HG03103 (cell line): ENCODE results near the gene ZBTB3.
"Not testable (repeated sequence)": the region's sequence is repeated elsewhere in the genome, so short reads cannot be mapped to it uniquely, and the experiment has no call there.

Experiments used
- ATAC-seq: cut with Tn5 transposase; IDR thresholded peaks from one replicate; pipeline ENCODE4 v1.9.1; 2021; ENCODE audit warnings: low read depth; ENCODE audit not compliant: unreplicated experiment

The ZBTB3 gene

DNA sequence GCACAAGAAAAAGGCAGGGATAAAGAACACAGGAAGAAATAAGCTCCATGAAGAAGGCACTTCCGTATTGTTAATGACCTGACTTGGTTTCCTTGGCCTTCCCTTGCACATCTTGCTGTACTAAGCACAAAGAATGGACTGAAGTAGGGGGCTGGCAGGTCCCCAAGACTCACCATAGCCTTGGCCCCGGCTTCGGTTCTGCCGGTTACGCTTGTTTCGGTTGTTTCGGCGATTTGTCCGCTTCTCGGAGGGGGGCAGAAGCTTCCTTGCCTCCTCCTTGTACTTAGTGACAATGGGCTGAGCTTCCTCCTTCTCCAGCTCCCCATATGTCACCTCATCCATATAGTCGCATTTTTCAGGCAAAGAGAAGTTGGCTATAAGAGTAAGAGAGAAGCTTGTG, 37.1 kb downstream of the ZBTB3 start:
- no peak for ATAC-seq

GRCh38 chr11:62716206-62716605, 37.8 kb downstream of the ZBTB3 start:
- no peak for ATAC-seq

DNA sequence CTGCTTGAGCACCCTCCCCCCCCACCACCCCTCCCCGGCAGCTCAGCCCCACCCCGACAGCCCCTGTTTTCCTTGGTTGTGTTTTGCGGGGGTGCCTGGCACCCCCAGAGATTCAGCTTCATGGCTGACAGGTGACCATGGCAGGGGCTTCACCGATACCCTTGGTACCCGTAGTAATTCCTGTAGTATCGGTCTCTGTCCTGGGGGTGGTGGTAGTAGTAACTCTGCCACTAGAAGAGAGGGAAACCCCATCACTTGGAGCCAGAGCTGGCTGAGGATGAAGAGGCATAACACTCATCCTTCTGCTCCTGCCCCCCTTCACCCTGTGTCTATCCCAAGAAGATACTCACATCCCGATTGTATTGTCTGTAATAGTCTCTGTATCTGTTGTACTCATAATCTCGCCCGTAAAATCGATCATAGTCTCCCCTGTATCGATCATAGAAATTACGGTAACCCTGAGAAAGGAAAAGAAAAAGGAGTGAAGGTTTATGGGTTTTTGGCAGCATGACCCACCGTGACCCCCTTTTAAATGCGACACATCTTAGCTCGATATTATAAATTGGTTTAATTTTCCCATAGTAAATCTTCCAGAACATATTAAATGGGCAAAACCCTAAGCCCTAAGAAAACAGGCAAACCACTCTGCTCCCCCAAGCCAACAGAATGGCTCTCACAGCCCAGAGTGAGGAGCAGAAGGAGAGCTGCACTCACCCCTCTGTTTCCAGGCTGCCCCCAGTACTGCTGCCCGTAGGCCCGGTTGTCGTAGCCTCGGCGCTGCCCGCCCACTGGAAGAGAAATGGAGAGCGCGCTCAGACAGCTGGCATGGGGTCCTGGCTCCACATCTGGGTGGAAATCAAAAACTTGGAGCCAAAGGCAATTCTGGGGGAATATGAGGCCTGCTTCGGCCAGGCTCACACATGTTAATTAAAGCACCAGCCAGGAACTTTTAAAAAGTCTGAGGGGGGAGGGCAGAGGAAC, 38.5 kb downstream of the ZBTB3 start:
- ATAC-seq: no peak

GRCh38 chr11:62713343-62713742, 40.6 kb downstream of the ZBTB3 start:
- no peak for ATAC-seq

DNA sequence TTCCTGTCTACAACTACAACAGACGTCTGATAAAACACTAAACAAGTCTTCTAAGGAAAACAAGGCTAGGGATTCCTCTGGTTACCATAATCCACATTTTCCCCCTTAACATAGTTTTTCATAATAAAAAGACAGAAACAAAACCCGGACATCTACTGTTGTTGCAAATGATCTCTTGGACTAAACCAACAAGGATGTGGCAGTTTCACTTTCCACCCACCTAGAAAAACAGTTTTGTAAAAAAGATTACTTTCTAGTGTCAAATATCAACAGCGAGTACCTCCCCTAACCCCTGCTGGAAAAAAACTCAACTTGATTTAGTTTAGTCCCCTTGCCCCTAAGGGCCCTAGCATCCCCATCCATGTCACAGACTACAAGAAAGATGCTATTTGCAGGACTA, 41.1 kb downstream of the ZBTB3 start:
- no peak for ATAC-seq

DNA sequence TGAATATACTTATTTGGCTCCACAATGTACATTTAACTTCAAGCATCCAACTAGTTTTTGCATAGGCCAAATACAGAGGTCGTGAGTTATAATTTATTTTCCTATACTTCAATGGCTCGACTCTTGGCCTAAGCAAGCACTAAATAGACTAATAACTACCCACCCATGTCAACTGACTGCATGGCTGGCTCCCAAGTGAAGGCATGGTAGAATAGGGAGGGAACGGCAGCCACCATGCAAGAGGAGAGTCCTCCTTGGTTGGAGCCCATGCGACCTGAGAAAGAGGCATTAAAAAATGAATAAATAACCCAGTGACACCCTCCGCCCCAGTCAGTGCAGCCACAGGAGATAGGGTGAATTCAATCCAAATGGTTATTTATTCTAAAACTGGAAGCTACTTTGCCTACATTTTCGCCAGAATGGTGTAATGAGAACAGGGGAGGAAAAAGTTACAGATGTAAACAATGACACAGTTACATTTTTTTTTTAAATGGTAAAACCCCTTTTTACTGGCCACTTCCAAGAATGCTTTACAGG, 41.6 kb downstream of the ZBTB3 start:
- ATAC-seq: no peak

- ATAC-seq: no peak
Observed at GRCh38 chr11:62710001-62710345, 44.0 kb downstream of the ZBTB3 start.

- peak; percentile 56 for ATAC-seq
Observed at GRCh38 chr11:62709247-62710000, 44.5 kb downstream of the ZBTB3 start.

- no peak for ATAC-seq
Observed at GRCh38 chr11:62708793-62709192, 45.2 kb downstream of the ZBTB3 start.

DNA sequence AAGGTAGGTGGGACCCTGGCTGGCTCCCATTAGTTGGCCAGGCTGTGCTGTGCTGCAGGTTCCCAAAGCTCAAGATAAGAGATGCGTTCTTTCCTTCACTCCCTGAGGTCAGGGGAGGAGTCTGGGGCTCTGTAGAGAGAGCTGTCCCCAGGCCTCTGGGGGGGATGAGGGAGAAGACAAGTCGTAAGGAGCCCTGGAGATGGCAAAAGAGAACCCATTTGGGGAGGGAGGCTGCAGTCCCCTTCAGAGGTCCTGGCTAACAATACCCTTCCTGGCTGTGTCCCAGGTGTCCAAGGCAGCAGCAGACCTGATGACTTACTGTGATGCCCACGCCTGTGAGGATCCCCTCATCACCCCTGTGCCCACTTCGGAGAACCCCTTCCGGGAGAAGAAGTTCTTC, 45.6 kb downstream of the ZBTB3 start:
- ATAC-seq: no peak

DNA sequence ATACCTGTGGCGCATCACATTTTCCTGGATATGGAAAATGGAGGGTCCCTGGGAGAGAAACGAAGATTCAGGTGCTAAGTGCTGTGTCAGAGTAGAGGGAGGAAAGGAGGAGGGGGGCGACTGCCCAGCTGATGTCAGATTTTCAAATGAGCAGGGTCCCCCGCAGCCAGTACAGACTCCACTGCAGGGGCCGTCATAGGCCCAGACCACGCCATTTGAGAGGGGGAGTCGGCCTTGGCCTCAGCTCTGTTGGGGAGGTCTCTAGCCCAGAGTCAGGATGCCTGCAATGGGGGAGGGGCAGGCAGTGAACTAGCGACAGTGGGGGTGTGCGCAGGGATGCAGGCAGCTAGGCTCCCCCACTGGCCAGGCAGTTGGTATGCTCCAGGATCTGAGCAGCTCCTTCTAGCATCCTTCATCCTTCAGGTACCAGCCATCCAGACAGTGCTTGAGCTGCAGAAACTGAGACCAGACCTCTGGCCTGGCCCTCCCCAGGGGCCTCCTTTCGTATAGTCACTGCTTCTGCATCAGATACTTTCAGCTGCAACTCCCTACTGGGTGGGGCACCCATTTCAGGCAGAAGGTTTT, 46.6 kb downstream of the ZBTB3 start, which contains the start of the genes BSCL2 and GNG3:
Gene BSCL2 (minus strand): TSS at position 148 of the 585 bp plus-strand sequence. CDS start 229 bp downstream, outside the sequence.
Gene GNG3 (plus strand): TSS at position 400 of the 585 bp plus-strand sequence. CDS start 620 bp downstream, outside the sequence.
- no peak for ATAC-seq

DNA sequence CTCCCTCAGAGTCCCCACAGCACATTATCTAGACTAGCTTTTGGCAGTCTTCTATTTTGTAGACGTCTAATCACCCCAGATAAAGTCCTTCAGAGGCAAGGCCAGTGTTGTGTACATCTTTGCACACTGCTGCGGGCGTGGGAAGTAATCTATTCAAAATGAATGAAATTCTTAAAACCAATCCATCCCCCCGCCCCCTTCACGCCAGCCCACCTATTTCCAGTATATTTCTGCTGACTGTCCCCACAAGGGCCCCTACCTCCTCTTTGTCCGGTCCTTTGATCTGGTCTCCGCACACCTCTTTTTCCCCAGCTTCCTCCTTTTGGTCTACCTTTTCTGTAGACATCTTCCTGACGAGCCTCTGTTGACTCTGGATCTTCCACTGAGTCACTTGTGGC, 47.1 kb downstream of the ZBTB3 start:
- ATAC-seq: no peak

- peak; percentile 56 for ATAC-seq
Observed at GRCh38 chr11:62705880-62706849, 47.8 kb downstream of the ZBTB3 start.

DNA sequence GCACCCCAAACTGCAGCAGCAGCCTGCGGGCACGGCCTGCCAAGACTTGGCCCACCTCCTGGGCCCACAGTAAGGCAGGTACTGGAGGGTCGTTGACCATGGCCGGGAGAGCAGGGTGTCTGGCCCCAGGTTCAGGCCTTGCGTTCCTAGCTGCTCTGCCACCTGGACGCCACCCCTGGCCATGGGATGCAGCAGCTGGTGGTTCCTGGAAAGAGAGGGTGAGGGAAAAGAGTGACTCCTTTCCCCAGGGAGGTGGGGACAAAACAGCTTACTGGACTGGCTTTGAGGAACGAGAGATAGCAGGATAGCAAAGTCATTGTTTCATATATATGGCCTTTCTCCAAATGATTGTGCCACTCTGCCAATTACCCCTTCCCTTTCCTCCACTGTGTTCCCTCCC, 48.5 kb downstream of the ZBTB3 start:
- no peak for ATAC-seq

DNA sequence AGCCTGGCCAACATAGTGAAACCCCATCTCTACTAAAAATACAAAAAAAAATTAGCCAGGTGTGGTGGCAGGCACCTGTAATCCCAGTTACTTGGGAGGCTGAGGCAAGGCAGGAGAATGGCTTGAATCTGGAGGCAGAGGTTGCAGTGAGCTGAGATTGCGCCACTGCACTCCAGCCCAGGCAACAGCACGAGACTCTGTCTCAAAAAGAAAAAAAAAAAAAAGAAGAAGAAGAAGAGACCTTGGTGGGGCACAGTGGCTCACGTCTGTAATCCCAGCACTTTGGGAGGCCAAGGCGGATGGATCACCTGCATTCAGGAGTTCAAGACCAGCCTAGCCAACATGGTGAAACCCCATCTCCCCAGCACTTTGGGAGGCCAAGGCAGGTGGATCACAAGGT, 50.0 kb downstream of the ZBTB3 start:
- ATAC-seq: not testable (repeated sequence)

DNA sequence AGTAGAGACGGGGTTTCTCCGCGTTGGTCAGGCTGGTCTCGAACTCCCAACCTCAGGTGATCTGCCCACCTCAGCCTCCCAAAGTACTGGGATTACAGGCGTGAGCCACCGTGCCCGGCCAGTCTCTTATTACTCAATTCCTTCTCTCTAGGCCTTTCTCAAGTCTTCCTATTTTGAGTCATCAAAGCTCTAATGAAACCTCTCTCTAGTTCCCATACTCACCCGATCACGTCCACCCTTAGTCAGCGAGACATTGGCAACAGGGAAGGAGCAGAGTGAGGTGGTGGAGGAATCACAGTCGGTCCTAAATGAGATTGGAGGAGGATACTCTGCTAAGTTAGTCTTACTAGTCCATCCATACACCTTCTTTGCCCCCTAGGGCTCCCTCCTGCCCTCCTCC, 51.7 kb downstream of the ZBTB3 start:
- ATAC-seq: no peak
